Activated CD4-positive, alpha-beta T cell treated with anti-CD3 and anti-CD28 coated beads, Interleukin-2, amount 10 ng/mL, durations not matched to agents 7 days and 5 days (primary cell): ENCODE results near the gene SLC39A10. TPM values are rescaled to one million over a fixed set of nuclear protein-coding genes. Genes with fewer than 3 reads are reported as not detected.
"Not testable (repeated sequence)": the region's sequence is repeated elsewhere in the genome, so short reads cannot be mapped to it uniquely, and the experiment has no call there.

Experiments used
- CTCF ChIA-PET: fragments of 350-600 bp; sonication (Branson Sonifier 250); formaldehyde crosslinking; loops from one replicate; lab custom pipeline; 2021; ENCODE audit warnings: antibody characterized with exemption; lab: Charles Lee
- POLR2A ChIA-PET: fragments of 350-600 bp; sonication (Branson Sonifier 250); formaldehyde crosslinking; loops from one replicate; lab custom pipeline; 2021; ENCODE audit warnings: antibody characterized with exemption; lab: Charles Lee
- DNase-seq: peaks from one replicate; pipeline ENCODE4 v3.0.0-alpha.2; 2020
- H3K27ac Mint-ChIP-seq: one replicate; pipeline ENCODE4 v1.8.0; 2021; ENCODE audit warnings: mild to moderate bottlenecking, moderate library complexity, mixed read lengths
- H3K27me3 Mint-ChIP-seq: one replicate; pipeline ENCODE4 v1.8.0; 2021; ENCODE audit warnings: mixed read lengths
- H3K36me3 Mint-ChIP-seq: one replicate; pipeline ENCODE4 v1.8.0; 2021; ENCODE audit warnings: low read depth, mixed read lengths
- H3K4me1 Mint-ChIP-seq: one replicate; pipeline ENCODE4 v1.8.0; 2021; ENCODE audit warnings: mixed read lengths
- H3K4me3 Mint-ChIP-seq: one replicate; pipeline ENCODE4 v1.8.0; 2021; ENCODE audit warnings: mild to moderate bottlenecking, moderate library complexity, mixed read lengths
- H3K9me3 Mint-ChIP-seq: one replicate; pipeline ENCODE4 v1.8.0; 2021; ENCODE audit warnings: mixed read lengths
- total RNA-seq, 2 experiments: library from RNA; stranded (reverse); gene quantifications; one replicate each; pipeline ENCODE4 v1.2.3, GENCODE V29; 2021

SLC39A10 gene
- total RNA-seq, 2 experiments from 2014 or later, result 46.9 to 55.6 TPM

GRCh38 chr2:195683174-195683573 lies 26.1 kb downstream of the SLC39A10 start:
- no peak overlapping the region for H3K4me3 Mint-ChIP-seq
- no peak for DNase-seq
- ChIA-PET CTCF (interaction anchor here (0.6 kb wide), 1 partner anchor 226 kb away, joined by 4 read pairs; no protein-coding TSS in a partner anchor), POLR2A (no interaction called here)
- H3K27me3 Mint-ChIP-seq, result no peaks in the 10 kb centered on the region
- peaks cover 17% of the 10 kb centered on the region for H3K4me1 Mint-ChIP-seq
- H3K9me3 Mint-ChIP-seq, result peaks cover 4% of the 10 kb centered on the region
- H3K36me3 Mint-ChIP-seq, result peaks cover 43% of the 10 kb centered on the region
- H3K27ac Mint-ChIP-seq, result no peak overlapping the region

GRCh38 chr2:195686564-195686963 lies 29.5 kb downstream of the SLC39A10 start:
- DNase-seq, result no peak
- CTCF ChIA-PET, result interaction anchor here (1.2 to 1.6 kb wide), 2 partner anchors 13 to 26 kb away, joined by 4 to 5 read pairs; no protein-coding TSS in a partner anchor
- H3K4me3 Mint-ChIP-seq, result no peak overlapping the region
- peak overlapping the region; percentile 7 for H3K27ac Mint-ChIP-seq
- peaks cover 16% of the 10 kb centered on the region for H3K9me3 Mint-ChIP-seq
- peaks cover 48% of the 10 kb centered on the region for H3K36me3 Mint-ChIP-seq
- H3K27me3 Mint-ChIP-seq, result no peaks in the 10 kb centered on the region
- POLR2A ChIA-PET, result no interaction called here
- peaks cover 20% of the 10 kb centered on the region for H3K4me1 Mint-ChIP-seq

GRCh38 chr2:195687320-195688086 lies 30.5 kb downstream of the SLC39A10 start:
- POLR2A ChIA-PET, result no interaction called here
- Mint-ChIP-seq H3K27me3 (no peaks in the 10 kb centered on the region), H3K4me3 (no peak overlapping the region), H3K4me1 (peaks cover 23% of the 10 kb centered on the region), H3K36me3 (peaks cover 54% of the 10 kb centered on the region), H3K9me3 (peaks cover 17% of the 10 kb centered on the region), H3K27ac (no peak overlapping the region)
- CTCF ChIA-PET, result interaction anchor here (0.6 to 1.6 kb wide), 4 partner anchors 14 to 356 kb away, joined by 3 to 5 read pairs (median 4); no protein-coding TSS in a partner anchor
- no peak for DNase-seq

- H3K4me3 Mint-ChIP-seq, CTCF ChIA-PET, POLR2A ChIA-PET, H3K27me3 Mint-ChIP-seq, H3K27ac Mint-ChIP-seq, DNase-seq: not testable (repeated sequence)
- peaks cover 23% of the 10 kb centered on the region for H3K4me1 Mint-ChIP-seq
- peaks cover 31% of the 10 kb centered on the region for H3K9me3 Mint-ChIP-seq
- peaks cover 61% of the 10 kb centered on the region for H3K36me3 Mint-ChIP-seq
Measured at GRCh38 chr2:195692531-195692930, 35.5 kb downstream of the SLC39A10 start.

GRCh38 chr2:195694553-195694952 lies 37.5 kb downstream of the SLC39A10 start:
- DNase-seq, result no peak
- CTCF ChIA-PET, result interaction anchor here (0.6 to 1.6 kb wide), 2 partner anchors 17 to 34 kb away, joined by 3 to 6 read pairs; no protein-coding TSS in a partner anchor
- no peak overlapping the region for H3K27ac Mint-ChIP-seq
- POLR2A ChIA-PET, result no interaction called here
- peaks cover 74% of the 10 kb centered on the region for H3K36me3 Mint-ChIP-seq
- H3K9me3 Mint-ChIP-seq, result peaks cover 32% of the 10 kb centered on the region
- H3K27me3 Mint-ChIP-seq, result no peaks in the 10 kb centered on the region
- H3K4me3 Mint-ChIP-seq, result no peak overlapping the region
- peaks cover 25% of the 10 kb centered on the region for H3K4me1 Mint-ChIP-seq

GRCh38 chr2:195695002-195695631 lies 38.1 kb downstream of the SLC39A10 start:
- no peak for DNase-seq
- ChIA-PET CTCF (interaction anchor here (0.6 to 1.6 kb wide), 2 partner anchors 17 to 35 kb away, joined by 3 to 6 read pairs; no protein-coding TSS in a partner anchor), POLR2A (no interaction called here)
- Mint-ChIP-seq H3K27ac (no peak overlapping the region), H3K4me3 (no peak overlapping the region), H3K9me3 (peaks cover 36% of the 10 kb centered on the region), H3K4me1 (peaks cover 25% of the 10 kb centered on the region), H3K36me3 (peaks cover 75% of the 10 kb centered on the region), H3K27me3 (no peaks in the 10 kb centered on the region)

GRCh38 chr2:195696012-195696411 lies 39.0 kb downstream of the SLC39A10 start:
- ChIA-PET CTCF (no interaction called here), POLR2A (interaction anchor here (0.8 kb wide), 1 partner anchor 31 kb away, joined by 5 read pairs; no protein-coding TSS in a partner anchor)
- Mint-ChIP-seq H3K9me3 (peaks cover 34% of the 10 kb centered on the region), H3K27me3 (no peaks in the 10 kb centered on the region), H3K4me1 (peaks cover 25% of the 10 kb centered on the region), H3K27ac (no peak overlapping the region), H3K36me3 (peaks cover 73% of the 10 kb centered on the region), H3K4me3 (no peak overlapping the region)
- no peak for DNase-seq

- no peaks in the 10 kb centered on the region for H3K27me3 Mint-ChIP-seq
- CTCF ChIA-PET, result no interaction called here
- H3K36me3 Mint-ChIP-seq, result peaks cover 72% of the 10 kb centered on the region
- H3K27ac Mint-ChIP-seq, result no peak overlapping the region
- POLR2A ChIA-PET, result no interaction called here
- H3K4me1 Mint-ChIP-seq, result peaks cover 13% of the 10 kb centered on the region
- H3K4me3 Mint-ChIP-seq, result no peak overlapping the region
- H3K9me3 Mint-ChIP-seq, result peaks cover 36% of the 10 kb centered on the region
- no peak for DNase-seq
Measured at GRCh38 chr2:195697681-195698220, 40.7 kb downstream of the SLC39A10 start.

- peaks cover 52% of the 10 kb centered on the region for H3K36me3 Mint-ChIP-seq
- no peak for DNase-seq
- ChIA-PET POLR2A (no interaction called here), CTCF (no interaction called here)
- no peak overlapping the region for H3K4me3 Mint-ChIP-seq
- H3K9me3 Mint-ChIP-seq, result peaks cover 22% of the 10 kb centered on the region
- no peak overlapping the region for H3K27ac Mint-ChIP-seq
- peaks cover 5% of the 10 kb centered on the region for H3K4me1 Mint-ChIP-seq
- H3K27me3 Mint-ChIP-seq, result no peaks in the 10 kb centered on the region
Measured at GRCh38 chr2:195700480-195700879, 43.5 kb downstream of the SLC39A10 start.

GRCh38 chr2:195706161-195706900 lies 49.3 kb downstream of the SLC39A10 start:
- Mint-ChIP-seq H3K27ac (no peak overlapping the region), H3K4me1 (no peaks in the 10 kb centered on the region), H3K27me3 (no peaks in the 10 kb centered on the region), H3K9me3 (peaks cover 4% of the 10 kb centered on the region), H3K4me3 (no peak overlapping the region), H3K36me3 (peaks cover 37% of the 10 kb centered on the region)
- CTCF ChIA-PET, result interaction anchor here (0.7 kb wide), 1 partner anchor 347 kb away, joined by 3 read pairs; no protein-coding TSS in a partner anchor
- DNase-seq, result no peak
- POLR2A ChIA-PET, result no interaction called here

- Mint-ChIP-seq H3K36me3 (peaks cover 37% of the 10 kb centered on the region), H3K27ac (no peak overlapping the region), H3K4me1 (no peaks in the 10 kb centered on the region), H3K4me3 (no peak overlapping the region), H3K9me3 (no peaks in the 10 kb centered on the region), H3K27me3 (no peaks in the 10 kb centered on the region)
- DNase-seq, result no peak
- ChIA-PET CTCF (no interaction called here), POLR2A (no interaction called here)
Measured at GRCh38 chr2:195709901-195710806, 53.1 kb downstream of the SLC39A10 start.
